ENCODE data around the gene ANKRD35.
"Not testable (repeated sequence)": the region's sequence is repeated elsewhere in the genome, so short reads cannot be mapped to it uniquely, and the experiment has no call there.

ANKRD35 gene

GRCh38 chr1:145824499-145824842, 61.2 kb downstream of the ANKRD35 start:
- TF ChIP-seq CTCF (IDR thresholded peaks at IDR 0.05; ENCODE audit: insufficient read depth, low read depth, low read length, missing control alignments): no peak
- H3K4me3 ChIP-seq (ENCODE audit: low read length): peak overlapping the region; percentile 88
- DNase-seq (ENCODE audit: low read depth): no peak

- peak within 1 kb of the TSS; percentile 88 for H3K4me3 ChIP-seq (ENCODE audit: low read length)
- DNase-seq (ENCODE audit: low read depth): peak; percentile 91
- no peak for TF ChIP-seq CTCF (IDR thresholded peaks at IDR 0.05; ENCODE audit: insufficient read depth, low read depth, low read length, missing control alignments)
These were observed 61.8 kb downstream of the ANKRD35 start, which contains the start of the genes POLR3C and RNF115 for GRCh38 chr1:145823565-145824498. Gene POLR3C, plus strand, starts transcription at chr1:145824200. Its CDS starts 1,577 bp downstream, at chr1:145825777. Gene RNF115, minus strand, starts transcription at chr1:145824095. Its CDS starts 222 bp downstream, at chr1:145823873.

- H3K4me3 ChIP-seq (ENCODE audit: low read length); DNase-seq (ENCODE audit: low read depth): not testable (repeated sequence)
These were observed 62.8 kb downstream of the ANKRD35 start for GRCh38 chr1:145822779-145823331.

- not testable (repeated sequence) for H3K4me3 ChIP-seq (ENCODE audit: low read length)
- DNase-seq (ENCODE audit: low read depth): peak; percentile 23
These were observed 67.6 kb downstream of the ANKRD35 start for GRCh38 chr1:145818095-145818494.

All from epithelial cell of esophagus (primary cell).